HEK293 (cell line): ENCODE data around the gene KCNMA1.

ENCODE experiments used
- CTCF ChIA-PET: fragments of 350-600 bp; formaldehyde crosslinking; extraction: SDS; loops from one replicate; lab custom pipeline; 2021; ENCODE audit warnings: antibody characterized with exemption; lab: Yijun Ruan, JAX
- POLR2A ChIA-PET: fragments of 300-600 bp; formaldehyde crosslinking; extraction: SDS; loops from one replicate; lab custom pipeline; 2020; ENCODE audit warnings: antibody characterized with exemption, inconsistent platforms; lab: Yijun Ruan, JAX
- H3K27ac ChIP-seq: fragments of 200-500 bp; sonication (Bioruptor generic); 2 replicates; pipeline ENCODE4 v1.5.1; 2014; ENCODE audit warnings: low read depth, low read length, control low read depth, inconsistent platforms; ENCODE audit errors: extremely low read depth
- H3K36me3 ChIP-seq, 2 experiments: fragments of 200-500 bp in 1 of 2; sonication (Bioruptor generic) in 1 of 2; 1 replicate in 1 of 2; 2 replicates in 1 of 2; pipeline ENCODE4 v1.5.1; 2014 to 2017; ENCODE audit warnings: inconsistent platforms in 2 of 2, low read length in 2 of 2; ENCODE audit not compliant: control insufficient read depth in 2 of 2, insufficient read depth in 1 of 2
- H3K4me1 ChIP-seq: fragments of 200-500 bp; sonication (Bioruptor generic); 2 replicates; pipeline ENCODE4 v1.5.1; 2014; ENCODE audit warnings: mild to moderate bottlenecking, low read length, inconsistent platforms; ENCODE audit not compliant: control insufficient read depth, insufficient read depth
- H3K4me3 ChIP-seq: 2 replicates; pipeline ENCODE4 v1.5.1; 2011; ENCODE audit warnings: low read depth, mild to moderate bottlenecking, control low read depth, low read length, moderate library complexity
- H3K9me3 ChIP-seq: fragments of 200-500 bp; sonication (Bioruptor generic); 2 replicates; pipeline ENCODE4 v1.5.1; 2014; ENCODE audit warnings: low read depth, low read length, inconsistent platforms; ENCODE audit not compliant: control insufficient read depth, insufficient read depth
- ZEB2 ChIP-seq: fragments of 450-650 bp; formaldehyde crosslinking; IDR thresholded peaks from 2 replicates; pipeline ENCODE4 v1.5.1; 2016; ENCODE audit warnings: missing biosample characterization, missing genetic modification characterization
- ZNF280D ChIP-seq: fragments of 450-650 bp; formaldehyde crosslinking; IDR thresholded peaks from 2 replicates; pipeline ENCODE4 v1.5.1; 2016; ENCODE audit warnings: missing biosample characterization, missing genetic modification characterization
- ZNF513 ChIP-seq: fragments of 450-650 bp; IDR thresholded peaks from 2 replicates; pipeline ENCODE4 v1.5.1; 2018; ENCODE audit warnings: missing biosample characterization, missing genetic modification characterization
- TF ChIP-seq, protein P1 (sequence below): fragments of 450-650 bp; formaldehyde crosslinking; IDR thresholded peaks from 2 replicates; pipeline ENCODE4 v1.5.1; 2016; ENCODE audit warnings: missing biosample characterization, missing genetic modification characterization
- TF ChIP-seq, protein P2 (sequence below): fragments of 450-650 bp; formaldehyde crosslinking; IDR thresholded peaks from 2 replicates; pipeline ENCODE4 v1.5.1; 2017; ENCODE audit warnings: missing biosample characterization, mild to moderate bottlenecking, missing genetic modification characterization, moderate library complexity

KCNMA1 gene

DNA sequence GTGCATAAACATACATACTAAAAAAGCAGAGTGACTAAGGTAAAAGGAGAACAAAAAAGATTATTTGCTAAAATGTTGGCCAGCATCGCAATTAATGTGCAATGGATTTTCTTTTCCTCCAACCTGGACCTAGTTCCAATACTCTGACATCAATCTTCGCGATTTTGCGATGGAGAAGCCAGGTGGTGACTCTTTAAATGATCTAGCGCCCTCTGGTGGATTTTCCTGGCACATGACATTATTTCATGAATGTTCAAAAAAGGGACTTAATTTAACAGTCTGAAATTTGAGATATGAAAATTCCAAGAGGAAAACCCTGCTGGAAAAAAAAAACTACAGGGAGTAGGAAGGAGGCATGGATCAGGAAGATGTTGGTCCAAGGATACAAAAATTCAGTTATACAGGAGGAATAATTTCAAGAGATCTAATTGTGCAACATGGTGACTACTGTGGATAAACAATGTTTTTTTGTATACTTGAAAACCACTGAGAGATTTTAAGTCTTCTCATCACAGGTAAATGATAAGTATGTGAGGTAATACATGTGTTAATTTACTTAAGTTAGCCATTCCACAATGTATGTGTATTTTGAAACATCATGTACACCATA, 4.3 kb upstream of the KCNMA1 start (continued):
- TF ChIP-seq, protein P1, sequence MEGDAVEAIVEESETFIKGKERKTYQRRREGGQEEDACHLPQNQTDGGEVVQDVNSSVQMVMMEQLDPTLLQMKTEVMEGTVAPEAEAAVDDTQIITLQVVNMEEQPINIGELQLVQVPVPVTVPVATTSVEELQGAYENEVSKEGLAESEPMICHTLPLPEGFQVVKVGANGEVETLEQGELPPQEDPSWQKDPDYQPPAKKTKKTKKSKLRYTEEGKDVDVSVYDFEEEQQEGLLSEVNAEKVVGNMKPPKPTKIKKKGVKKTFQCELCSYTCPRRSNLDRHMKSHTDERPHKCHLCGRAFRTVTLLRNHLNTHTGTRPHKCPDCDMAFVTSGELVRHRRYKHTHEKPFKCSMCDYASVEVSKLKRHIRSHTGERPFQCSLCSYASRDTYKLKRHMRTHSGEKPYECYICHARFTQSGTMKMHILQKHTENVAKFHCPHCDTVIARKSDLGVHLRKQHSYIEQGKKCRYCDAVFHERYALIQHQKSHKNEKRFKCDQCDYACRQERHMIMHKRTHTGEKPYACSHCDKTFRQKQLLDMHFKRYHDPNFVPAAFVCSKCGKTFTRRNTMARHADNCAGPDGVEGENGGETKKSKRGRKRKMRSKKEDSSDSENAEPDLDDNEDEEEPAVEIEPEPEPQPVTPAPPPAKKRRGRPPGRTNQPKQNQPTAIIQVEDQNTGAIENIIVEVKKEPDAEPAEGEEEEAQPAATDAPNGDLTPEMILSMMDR, result peak; percentile 31; the same call in 1 of the 2 replicates

DNA sequence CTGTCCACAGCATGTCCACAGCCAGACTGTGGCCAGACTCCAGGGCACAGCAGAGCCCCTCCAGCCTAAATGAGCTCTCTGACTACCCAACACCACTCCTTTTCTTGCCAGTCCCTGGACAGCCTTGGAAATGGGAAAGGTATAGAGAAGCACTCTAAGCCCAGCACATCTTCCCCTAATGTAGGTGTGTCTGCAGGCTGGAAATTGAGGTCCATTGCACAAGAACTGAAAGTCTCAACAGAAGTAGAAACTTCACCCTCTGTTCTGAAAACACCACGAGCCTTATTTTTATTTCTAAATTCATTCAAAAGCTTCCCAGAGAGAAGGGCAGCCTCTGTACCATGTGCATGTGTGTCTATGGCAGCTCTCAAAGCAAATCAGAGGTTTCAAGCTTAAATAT, 3.7 kb upstream of the KCNMA1 start:
- H3K36me3 ChIP-seq, result no peaks in the 10 kb centered on the region
- no peaks in the 10 kb centered on the region for H3K9me3 ChIP-seq
- CTCF ChIA-PET, result interaction anchor here (0.6 to 21.0 kb wide), 45 partner anchors 8 to 1956 kb away, joined by 3 to 512 read pairs (median 3); no protein-coding TSS in a partner anchor
- no peak for TF ChIP-seq ZNF280D (tag by site-specific recombination)
- no peaks in the 10 kb centered on the region for H3K4me1 ChIP-seq
- H3K27ac ChIP-seq, result no peak overlapping the region
- POLR2A ChIA-PET, result no interaction called here
- H3K4me3 ChIP-seq, result no peak overlapping the region

- CTCF ChIA-PET, result interaction anchor here (0.6 to 21.0 kb wide), 11 partner anchors 17 to 473 kb away, joined by 3 to 512 read pairs (median 4); no protein-coding TSS in a partner anchor
- H3K9me3 ChIP-seq, result no peaks in the 10 kb centered on the region
- POLR2A ChIA-PET, result no interaction called here
- H3K4me1 ChIP-seq, result no peaks in the 10 kb centered on the region
- TF ChIP-seq ZNF513 (peak; percentile 64; the same call in 1 of the 2 replicates), ZEB2 (tag by site-specific recombination) (no peak)
- no peak overlapping the region for H3K4me3 ChIP-seq
- no peaks in the 10 kb centered on the region for H3K36me3 ChIP-seq
- no peak overlapping the region for H3K27ac ChIP-seq
Observed at GRCh38 chr10:77640167-77640566, 2.6 kb upstream of the KCNMA1 start.

- CTCF ChIA-PET, result interaction anchor here (0.6 to 21.0 kb wide), 7 partner anchors 17 to 473 kb away, joined by 3 to 512 read pairs (median 4); no protein-coding TSS in a partner anchor
- no peak overlapping the region for H3K4me3 ChIP-seq
- no peak overlapping the region for H3K27ac ChIP-seq
- no peaks in the 10 kb centered on the region for H3K9me3 ChIP-seq
- H3K4me1 ChIP-seq, result no peaks in the 10 kb centered on the region
- H3K36me3 ChIP-seq, result no peaks in the 10 kb centered on the region
- TF ChIP-seq, protein P2, sequence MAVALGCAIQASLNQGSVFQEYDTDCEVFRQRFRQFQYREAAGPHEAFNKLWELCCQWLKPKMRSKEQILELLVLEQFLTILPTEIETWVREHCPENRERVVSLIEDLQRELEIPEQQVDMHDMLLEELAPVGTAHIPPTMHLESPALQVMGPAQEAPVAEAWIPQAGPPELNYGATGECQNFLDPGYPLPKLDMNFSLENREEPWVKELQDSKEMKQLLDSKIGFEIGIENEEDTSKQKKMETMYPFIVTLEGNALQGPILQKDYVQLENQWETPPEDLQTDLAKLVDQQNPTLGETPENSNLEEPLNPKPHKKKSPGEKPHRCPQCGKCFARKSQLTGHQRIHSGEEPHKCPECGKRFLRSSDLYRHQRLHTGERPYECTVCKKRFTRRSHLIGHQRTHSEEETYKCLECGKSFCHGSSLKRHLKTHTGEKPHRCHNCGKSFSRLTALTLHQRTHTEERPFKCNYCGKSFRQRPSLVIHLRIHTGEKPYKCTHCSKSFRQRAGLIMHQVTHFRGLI (tag by site-specific recombination), result no peak
- POLR2A ChIA-PET, result no interaction called here
Observed at GRCh38 chr10:77639756-77640155, 2.1 kb upstream of the KCNMA1 start.
